Measurements from ENCODE around the gene NCOA7.

NCOA7 gene

DNA sequence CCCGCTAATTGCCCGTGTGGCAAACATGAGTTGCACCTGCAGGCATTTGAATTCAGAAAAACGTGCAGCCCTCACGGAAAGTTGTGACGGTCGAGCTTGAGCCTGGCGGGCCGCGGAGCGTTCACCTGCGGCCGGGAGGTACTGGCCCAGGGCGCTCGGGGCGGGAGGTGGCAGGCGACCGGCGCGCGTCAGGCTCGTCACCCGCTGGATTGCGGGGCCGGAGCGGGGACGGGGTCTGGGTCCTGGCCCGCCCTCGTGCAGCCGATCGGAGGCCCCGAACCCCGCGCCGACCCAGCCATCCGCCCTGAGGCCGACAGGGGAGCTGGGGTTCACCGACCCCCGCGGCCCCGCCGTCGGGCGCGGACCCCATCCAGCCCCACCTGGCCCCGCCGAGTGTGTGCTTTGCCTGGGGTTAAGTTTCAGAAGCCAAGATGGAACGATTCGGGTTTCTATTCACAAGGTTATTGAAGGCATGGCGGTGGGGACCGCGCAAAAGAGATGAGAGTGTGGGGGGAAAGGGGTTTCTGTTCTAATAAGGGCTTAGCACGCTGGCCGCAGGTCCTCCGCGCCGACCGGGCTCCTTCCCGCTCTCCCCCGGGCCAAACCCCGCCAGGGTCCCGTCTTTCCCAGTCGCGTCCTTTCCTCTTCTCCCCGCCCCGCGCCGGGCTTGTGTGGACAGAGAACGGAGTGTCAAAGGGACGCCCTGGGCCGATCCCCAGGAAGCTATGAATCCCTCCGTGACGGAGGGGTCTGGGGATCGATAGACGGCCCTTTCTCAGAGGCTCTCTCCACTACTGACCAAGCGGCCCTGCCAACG is 43.0 kb upstream of the NCOA7 start:
- peak; percentile 64 for FAIRE-seq
- DNase-seq (ENCODE audit: insufficient read length, low spot score) = no peak
- TF ChIP-seq POLR2AphosphoS5 (IDR thresholded peaks at IDR 0.05; ENCODE audit: low read depth, low read length) = no peak
- TF ChIP-seq POU2F2 (IDR thresholded peaks at IDR 0.05; ENCODE audit: low read depth, low read length) = no peak
- no peak for TF ChIP-seq SPI1 (IDR thresholded peaks at IDR 0.05; ENCODE audit: low read depth, low read length)
- no peak for TF ChIP-seq POLR2A (IDR thresholded peaks at IDR 0.05; ENCODE audit: low read depth, low read length)
- TF ChIP-seq TAF1 (IDR thresholded peaks at IDR 0.05; ENCODE audit: low read depth, low read length) = no peak
- no peak for TF ChIP-seq PAX5 (IDR thresholded peaks at IDR 0.05; ENCODE audit: insufficient read depth, low read length, severe bottlenecking)

DNA sequence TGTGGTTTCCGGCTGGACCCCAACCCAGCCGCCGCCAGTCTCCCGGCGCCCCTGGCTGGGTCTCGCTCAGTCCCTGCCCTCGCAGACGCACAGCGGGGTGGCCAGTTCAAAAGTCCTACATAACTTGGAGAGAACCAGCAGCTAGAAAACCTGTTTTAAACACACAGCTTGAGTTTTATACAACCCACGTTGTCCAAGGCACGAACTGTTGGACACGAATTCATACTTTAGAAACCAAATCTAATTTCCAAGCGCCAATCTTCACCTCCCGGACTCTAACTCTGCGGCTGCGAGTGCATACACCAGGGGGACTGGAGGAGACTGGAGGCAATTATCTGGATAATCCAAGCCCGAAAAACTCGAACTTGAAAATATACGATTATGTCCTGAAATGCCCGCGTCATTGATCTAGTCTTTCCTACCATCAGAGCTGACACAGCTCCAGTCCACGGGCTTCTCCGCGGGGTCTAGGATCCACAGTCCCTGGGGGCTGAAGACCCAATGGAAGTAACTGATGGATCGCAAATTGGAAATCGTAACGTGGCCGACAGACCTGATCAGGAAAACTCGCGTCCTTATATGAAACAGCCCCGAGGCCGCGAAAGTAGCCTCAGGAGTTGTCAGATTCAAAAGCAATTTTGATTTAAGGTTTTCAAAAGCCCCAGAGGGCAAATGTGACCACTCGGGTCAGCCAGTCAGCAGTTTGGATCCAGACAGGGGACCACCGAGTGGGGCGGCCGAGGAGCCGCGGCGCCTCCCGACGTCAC is 42.2 kb upstream of the NCOA7 start:
- TF ChIP-seq PAX5 (IDR thresholded peaks at IDR 0.05; ENCODE audit: insufficient read depth, low read length, severe bottlenecking) (no peak), TAF1 (IDR thresholded peaks at IDR 0.05; ENCODE audit: low read depth, low read length) (no peak), POLR2A (IDR thresholded peaks at IDR 0.05; ENCODE audit: low read depth, low read length) (no peak), POU2F2 (IDR thresholded peaks at IDR 0.05; ENCODE audit: low read depth, low read length) (no peak), POLR2AphosphoS5 (IDR thresholded peaks at IDR 0.05; ENCODE audit: low read depth, low read length) (no peak), SPI1 (IDR thresholded peaks at IDR 0.05; ENCODE audit: low read depth, low read length) (no peak)
- DNase-seq (ENCODE audit: insufficient read length, low spot score) = no peak
- FAIRE-seq = peak; percentile 68

DNA sequence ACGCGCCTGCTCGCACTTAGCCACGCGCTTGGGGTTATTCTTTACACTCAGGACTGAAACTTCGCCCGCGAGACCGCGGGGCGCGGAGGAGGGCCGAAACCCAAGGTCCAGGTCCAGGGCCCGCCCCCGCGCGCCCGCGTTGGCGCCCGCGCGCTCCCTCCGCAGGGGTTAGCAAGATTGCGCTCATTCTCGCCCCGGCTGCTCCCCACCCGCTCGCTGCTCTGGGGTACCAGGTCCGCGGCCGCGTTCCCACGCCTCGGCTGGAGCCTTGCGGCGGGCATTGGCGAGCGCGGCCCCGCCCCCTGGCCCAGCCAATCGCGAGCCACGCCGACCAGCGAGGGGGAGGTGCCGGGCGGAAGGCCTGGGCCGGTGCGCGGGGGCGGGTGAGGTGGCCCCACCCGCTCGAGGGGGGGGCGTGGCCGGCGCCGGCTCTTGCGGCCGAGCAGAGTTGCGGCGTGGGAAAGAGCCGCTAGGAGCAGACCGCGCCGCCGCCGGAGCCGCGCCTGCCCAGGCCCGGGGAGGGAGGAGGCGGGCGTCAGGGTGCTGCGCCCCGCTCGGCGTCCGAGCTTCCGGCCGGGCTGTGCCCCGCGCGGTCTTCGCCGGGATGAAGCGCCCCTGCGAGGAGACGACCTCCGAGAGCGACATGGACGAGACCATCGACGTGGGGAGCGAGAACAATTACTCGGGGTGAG is 41.4 kb upstream of the NCOA7 start, which contains the start of gene HEY2:
HEY2 (plus strand) TSS at position 460 of the 692 bp plus-strand sequence; CDS start at position 605, 145 bp downstream.
- peak; percentile 86 for DNase-seq (ENCODE audit: insufficient read length, low spot score)
- FAIRE-seq = peak; percentile 97
- TF ChIP-seq PAX5 (IDR thresholded peaks at IDR 0.05; ENCODE audit: insufficient read depth, low read length, severe bottlenecking) = no peak
- TF ChIP-seq POU2F2 (IDR thresholded peaks at IDR 0.05; ENCODE audit: low read depth, low read length) = no peak
- no peak for TF ChIP-seq POLR2AphosphoS5 (IDR thresholded peaks at IDR 0.05; ENCODE audit: low read depth, low read length)
- no peak for TF ChIP-seq TAF1 (IDR thresholded peaks at IDR 0.05; ENCODE audit: low read depth, low read length)
- TF ChIP-seq POLR2A (IDR thresholded peaks at IDR 0.05; ENCODE audit: low read depth, low read length) = no peak
- TF ChIP-seq SPI1 (IDR thresholded peaks at IDR 0.05; ENCODE audit: low read depth, low read length) = no peak

DNA sequence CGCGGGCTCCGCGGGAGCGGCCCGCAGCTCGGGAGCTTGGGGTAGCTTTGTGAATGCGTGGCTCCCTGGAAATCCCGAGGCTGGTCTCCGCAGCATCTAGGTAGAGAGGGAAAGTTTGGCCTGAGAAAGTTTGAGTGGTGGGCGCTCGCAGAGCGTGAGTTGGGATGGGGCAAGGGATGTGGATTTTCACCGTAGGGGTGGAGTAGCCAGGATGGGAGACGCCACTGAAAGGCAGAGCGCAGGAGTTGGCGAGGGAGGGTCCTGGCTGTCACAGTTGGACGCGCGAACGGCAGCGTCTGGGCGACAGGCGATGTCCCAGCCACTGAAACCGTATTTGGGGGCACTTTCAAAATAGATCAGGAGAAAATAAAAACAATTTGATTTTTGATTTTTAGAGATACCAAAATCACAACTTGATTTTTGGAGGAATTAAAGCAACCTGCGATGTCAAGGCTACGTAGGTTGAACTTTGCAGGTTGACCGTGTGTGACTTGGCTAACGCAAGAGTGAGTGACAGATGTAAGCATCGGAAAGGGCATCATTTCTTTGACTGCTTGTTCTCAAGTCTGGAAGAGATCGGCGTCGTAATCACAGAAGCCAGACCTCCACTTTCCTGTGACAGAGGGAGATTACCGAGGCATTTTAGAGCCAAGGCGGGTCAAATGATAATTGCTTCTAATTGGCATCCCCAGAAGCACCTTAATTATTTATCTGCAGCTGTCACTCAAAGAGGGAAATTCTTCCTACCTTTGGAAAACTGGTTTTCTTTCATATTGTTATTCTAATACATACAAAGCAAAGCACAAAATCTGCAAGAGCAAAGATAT is 40.7 kb upstream of the NCOA7 start:
- TF ChIP-seq POLR2AphosphoS5 (IDR thresholded peaks at IDR 0.05; ENCODE audit: low read depth, low read length) (no peak), POLR2A (IDR thresholded peaks at IDR 0.05; ENCODE audit: low read depth, low read length) (no peak), PAX5 (IDR thresholded peaks at IDR 0.05; ENCODE audit: insufficient read depth, low read length, severe bottlenecking) (no peak), TAF1 (IDR thresholded peaks at IDR 0.05; ENCODE audit: low read depth, low read length) (no peak), SPI1 (IDR thresholded peaks at IDR 0.05; ENCODE audit: low read depth, low read length) (no peak), POU2F2 (IDR thresholded peaks at IDR 0.05; ENCODE audit: low read depth, low read length) (no peak)
- FAIRE-seq (peak; percentile 70), DNase-seq (ENCODE audit: insufficient read length, low spot score) (no peak)

DNA sequence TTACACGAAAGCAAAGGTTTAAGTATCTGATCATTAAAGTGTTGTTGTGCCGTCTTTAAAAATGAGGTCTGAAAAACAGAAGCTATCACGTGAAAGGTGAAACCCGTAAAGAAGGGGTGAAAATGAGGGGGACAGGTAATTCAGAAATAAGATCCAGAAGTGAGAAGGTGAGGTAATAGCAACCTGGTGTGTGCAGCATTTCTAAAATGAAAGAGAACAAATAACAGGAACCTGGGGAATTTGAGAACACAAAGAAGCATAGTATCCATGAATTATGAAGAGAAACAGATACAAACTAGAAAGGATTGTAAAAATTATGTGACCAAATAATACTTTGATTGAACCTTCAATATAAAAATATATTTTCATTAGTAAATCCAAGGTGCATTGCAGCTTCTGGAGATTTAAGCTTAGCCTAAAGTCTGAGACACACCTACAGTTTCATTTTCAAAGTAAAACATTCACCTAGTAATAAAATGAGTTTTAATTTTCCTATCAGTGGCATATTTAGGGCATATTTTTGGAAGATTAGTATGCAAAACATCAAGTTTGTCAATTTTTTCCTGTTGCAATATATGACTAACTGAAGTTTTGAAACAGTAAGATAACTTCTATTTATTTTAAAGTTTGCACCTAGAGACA is 39.9 kb upstream of the NCOA7 start:
- FAIRE-seq = no peak
- no peak for DNase-seq (ENCODE audit: insufficient read length, low spot score)
- no peak for TF ChIP-seq POLR2AphosphoS5 (IDR thresholded peaks at IDR 0.05; ENCODE audit: low read depth, low read length)
- TF ChIP-seq POU2F2 (IDR thresholded peaks at IDR 0.05; ENCODE audit: low read depth, low read length) = no peak
- TF ChIP-seq TAF1 (IDR thresholded peaks at IDR 0.05; ENCODE audit: low read depth, low read length) = no peak
- no peak for TF ChIP-seq SPI1 (IDR thresholded peaks at IDR 0.05; ENCODE audit: low read depth, low read length)
- TF ChIP-seq POLR2A (IDR thresholded peaks at IDR 0.05; ENCODE audit: low read depth, low read length) = no peak

DNA sequence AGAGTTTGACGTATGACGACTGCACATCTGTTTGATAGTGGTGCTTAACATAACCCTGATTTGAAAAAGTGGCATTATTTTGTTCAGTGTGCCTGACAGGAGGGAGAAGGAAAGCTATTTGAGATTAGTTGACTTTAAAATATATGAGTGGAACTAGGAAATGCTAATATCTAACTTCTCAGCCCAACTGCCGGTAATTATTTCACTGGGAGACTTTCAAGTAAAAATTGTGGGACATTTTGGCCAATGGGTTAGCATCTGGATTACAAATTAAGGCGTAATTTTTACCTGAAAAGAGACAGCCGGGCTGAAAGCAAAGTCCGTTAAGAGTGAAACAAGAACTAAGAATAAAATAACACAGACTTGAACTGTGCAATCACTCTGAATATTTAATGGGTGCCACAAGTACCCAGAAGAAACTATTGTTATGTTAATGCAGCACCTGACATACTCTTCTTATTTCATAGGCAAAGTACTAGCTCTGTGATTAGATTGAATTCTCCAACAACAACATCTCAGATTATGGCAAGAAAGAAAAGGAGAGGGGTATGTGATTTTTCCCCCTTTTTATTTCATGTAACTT is 39.3 kb upstream of the NCOA7 start:
- DNase-seq (ENCODE audit: insufficient read length, low spot score) (no peak), FAIRE-seq (no peak)
- TF ChIP-seq TAF1 (IDR thresholded peaks at IDR 0.05; ENCODE audit: low read depth, low read length) (no peak), PAX5 (IDR thresholded peaks at IDR 0.05; ENCODE audit: insufficient read depth, low read length, severe bottlenecking) (no peak), POLR2A (IDR thresholded peaks at IDR 0.05; ENCODE audit: low read depth, low read length) (no peak), SPI1 (IDR thresholded peaks at IDR 0.05; ENCODE audit: low read depth, low read length) (no peak), POU2F2 (IDR thresholded peaks at IDR 0.05; ENCODE audit: low read depth, low read length) (no peak), POLR2AphosphoS5 (IDR thresholded peaks at IDR 0.05; ENCODE audit: low read depth, low read length) (no peak)

DNA sequence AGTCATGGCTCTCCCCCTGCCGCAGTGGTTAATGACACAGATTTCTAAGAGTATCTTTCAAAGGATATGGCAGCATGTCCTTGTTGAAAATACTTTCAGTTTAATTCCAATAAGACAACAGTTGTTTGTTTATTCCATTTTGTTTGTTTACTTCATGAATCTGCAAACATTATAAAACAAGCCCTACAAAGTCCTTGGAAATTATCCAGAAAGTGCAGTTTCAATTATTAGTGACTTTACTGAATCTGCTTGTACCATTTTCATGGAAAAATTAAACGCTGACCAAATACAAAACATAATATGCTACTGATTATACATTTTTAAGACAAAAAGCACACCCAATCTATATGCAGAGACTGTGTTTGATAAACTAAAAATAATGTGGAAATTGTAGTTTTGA is 38.0 kb upstream of the NCOA7 start:
- FAIRE-seq (no peak), DNase-seq (ENCODE audit: insufficient read length, low spot score) (no peak)
- TF ChIP-seq TAF1 (IDR thresholded peaks at IDR 0.05; ENCODE audit: low read depth, low read length) (no peak), SPI1 (IDR thresholded peaks at IDR 0.05; ENCODE audit: low read depth, low read length) (no peak), PAX5 (IDR thresholded peaks at IDR 0.05; ENCODE audit: insufficient read depth, low read length, severe bottlenecking) (no peak), POLR2A (IDR thresholded peaks at IDR 0.05; ENCODE audit: low read depth, low read length) (no peak), POLR2AphosphoS5 (IDR thresholded peaks at IDR 0.05; ENCODE audit: low read depth, low read length) (no peak), POU2F2 (IDR thresholded peaks at IDR 0.05; ENCODE audit: low read depth, low read length) (no peak)

All from GM12891 (cell line).